ENCODE data around the gene ZNF598.

Gene ZNF598

DNA sequence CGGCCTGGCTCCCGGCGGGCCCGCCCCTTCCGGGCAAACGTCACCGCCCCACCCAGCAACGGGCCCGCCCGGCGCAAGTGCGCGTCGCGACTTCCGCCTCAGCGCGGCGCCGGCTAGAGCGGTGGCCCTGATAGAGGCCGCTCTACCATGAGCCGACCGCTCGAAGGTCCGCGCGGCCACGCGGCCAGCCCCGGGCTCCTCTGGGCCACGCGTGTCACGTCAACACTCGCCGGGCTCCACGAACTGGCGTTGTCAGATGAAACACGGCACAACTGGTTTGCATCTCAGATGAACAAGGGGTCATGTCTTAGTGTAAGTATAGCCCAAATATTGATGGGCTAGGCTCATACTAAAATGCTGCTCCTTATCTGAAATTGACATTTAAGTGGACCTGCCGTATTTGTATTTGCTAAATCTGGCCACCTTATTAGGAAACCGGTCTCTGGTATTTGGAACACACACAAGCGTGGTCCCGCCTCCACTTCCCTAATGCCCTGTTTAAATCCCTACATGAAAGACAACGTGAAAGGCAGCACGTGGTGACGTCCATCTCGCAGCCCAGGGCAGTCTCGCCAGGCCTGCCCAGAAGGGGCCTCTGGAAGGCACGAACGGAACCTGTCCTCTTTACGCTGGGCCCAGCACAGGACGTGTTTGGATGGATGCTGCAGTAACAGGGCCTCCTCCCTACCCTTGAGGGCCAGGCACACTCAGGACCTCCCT, at the start of gene ZNF598:
TSS of gene ZNF598 (minus strand) at position 31 of the 720 bp plus-strand sequence.
- DNase-seq = peak in 1 of 2 experiments; percentile 83

GRCh38 chr16:2058872-2059271, 49.3 kb upstream of the ZNF598 start:
- no peak for DNase-seq

- no peak for DNase-seq
These were observed 48.8 kb upstream of the ZNF598 start for GRCh38 chr16:2058420-2058819.

DNA sequence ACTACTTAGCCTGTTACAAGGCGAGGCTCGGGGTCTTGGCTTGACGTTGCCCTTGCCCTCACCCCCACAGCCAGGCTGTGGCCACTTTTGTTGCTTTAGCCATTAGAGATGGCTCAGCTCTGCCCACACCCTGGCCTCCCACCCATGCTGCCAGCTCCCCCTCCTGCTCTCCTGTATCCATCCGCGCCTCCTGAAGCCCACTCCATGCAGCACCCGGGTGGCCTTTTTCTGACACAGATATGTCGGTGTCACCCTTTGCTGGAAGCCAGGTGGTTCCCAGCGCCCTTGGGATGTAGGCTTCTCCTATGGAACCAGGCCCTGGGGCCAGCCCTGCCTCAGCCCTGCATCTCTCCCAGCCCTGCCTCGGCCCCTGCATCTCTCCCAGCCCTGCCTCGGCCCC, 47.8 kb upstream of the ZNF598 start:
- DNase-seq = no peak

DNA sequence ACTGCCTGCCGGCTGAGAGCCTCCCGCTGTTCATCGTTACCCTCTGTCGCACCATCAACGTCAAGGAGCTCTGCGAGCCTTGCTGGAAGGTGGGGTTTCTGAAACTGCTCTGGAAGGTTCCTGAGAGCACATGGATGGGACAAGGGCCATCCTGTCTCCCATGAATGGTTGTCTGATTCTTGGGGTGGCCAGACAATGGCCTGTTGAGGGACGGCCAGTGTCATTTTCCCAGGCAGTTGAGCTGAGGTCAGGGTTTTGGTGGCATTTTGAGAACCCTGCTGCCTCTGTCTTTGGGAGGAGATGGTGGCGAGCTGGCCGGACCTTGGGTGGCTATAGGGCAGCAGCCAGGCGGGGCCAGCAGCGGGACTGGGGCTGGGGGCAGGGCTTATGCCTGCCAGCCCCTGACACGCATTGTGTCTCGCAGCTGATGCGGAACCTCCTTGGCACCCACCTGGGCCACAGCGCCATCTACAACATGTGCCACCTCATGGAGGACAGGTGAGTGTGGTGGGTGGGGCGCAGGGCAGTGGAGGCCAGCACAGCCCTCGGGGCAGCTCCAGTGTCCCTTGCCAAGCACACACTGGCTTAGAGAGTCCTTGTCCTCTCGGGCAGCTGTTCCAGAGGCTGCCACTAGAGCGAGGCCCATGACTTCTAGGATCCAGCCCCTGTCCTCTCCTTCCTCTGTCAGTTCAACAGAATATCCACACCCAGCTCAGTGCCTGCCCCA, 47.2 kb upstream of the ZNF598 start:
- DNase-seq = no peak

GRCh38 chr16:2056077-2056476, 46.5 kb upstream of the ZNF598 start:
- no peak for DNase-seq

- DNase-seq = no peak
These were observed 45.1 kb upstream of the ZNF598 start for GRCh38 chr16:2054543-2055245.

DNA sequence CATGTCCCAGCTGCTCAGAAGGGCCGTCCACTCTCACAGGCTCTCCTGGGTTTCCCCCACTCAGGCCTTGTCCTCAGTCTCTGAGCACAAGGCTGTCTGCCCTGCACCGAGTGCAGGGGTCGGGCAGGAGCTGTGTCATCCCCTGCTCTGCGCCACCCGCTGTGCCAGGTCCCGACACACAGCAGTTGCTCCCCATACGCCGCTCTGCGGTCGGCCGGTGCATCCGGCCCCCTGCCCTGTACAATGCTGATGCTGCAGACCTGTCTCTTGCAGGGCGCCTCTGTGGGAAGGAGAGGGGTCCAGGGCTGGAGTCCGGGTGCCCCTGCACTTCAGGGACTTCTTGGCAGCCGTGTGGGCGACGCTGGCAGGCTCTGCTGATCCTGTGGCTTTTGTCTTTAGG, 44.3 kb upstream of the ZNF598 start:
- DNase-seq = no peak

- DNase-seq = no peak
These were observed 43.6 kb upstream of the ZNF598 start for GRCh38 chr16:2053211-2053610.

DNA sequence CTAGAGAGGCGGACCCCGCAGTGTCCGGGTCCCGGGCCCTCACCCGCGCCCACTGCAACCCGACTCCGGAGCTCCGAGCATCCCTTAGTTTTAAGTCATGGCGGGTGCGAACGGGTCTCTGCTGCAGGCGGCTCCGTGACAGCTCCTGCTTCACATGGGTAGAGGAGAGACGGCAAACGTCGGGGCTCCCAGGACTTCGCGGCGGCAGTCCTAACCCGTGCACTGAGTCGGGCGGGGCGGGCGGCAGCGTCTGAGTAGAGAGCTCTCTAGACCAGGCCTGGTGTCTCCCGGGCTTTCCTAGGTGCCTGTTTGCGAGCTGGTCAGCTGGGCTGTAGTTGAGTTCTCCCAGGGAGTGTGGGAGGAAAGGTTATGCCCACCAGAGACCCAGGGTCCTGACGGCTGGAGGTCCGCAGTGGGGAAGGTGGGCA, 38.5 kb upstream of the ZNF598 start:
- no peak for DNase-seq

DNA sequence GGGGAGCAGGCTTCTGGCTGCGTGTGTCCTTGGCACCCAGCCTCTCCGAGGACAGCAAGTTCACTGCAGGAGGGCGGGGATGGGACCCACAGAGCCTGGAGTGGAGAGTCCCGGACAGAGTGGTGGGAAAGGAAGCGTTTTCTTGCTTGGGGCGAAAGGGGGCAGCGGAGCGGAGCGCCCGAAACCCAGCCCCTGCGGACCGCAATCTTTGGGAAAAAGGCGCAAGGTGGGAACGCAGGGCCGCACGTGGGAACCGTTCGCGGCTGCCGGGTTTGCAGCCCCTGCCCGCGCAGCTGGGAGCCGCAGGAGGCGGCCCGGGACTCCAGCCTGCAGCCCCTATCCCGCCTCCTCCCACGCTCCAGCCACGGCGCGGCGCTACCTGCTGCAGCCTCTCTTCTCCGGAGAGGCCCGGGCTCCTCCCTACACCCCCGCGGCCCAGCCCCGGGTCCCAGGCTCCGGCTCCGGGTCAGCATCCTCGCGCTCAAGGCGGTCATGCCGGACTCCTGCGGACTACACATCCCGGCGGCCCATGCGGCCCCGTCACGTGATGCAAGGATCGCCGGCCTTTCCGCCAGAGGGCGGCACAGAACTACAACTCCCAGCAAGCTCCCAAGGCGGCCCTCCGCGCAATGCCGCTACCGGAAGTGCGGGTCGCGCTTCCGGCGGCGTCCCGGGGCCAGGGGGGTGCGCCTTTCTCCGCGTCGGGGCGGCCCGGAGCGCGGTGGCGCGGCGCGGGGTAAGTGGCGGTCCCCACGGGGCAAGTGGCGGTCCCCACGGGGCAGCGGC, 37.9 kb upstream of the ZNF598 start, which contains the start of the genes NTHL1 and TSC2:
TSS of gene NTHL1 (minus strand) at position 505 of the 786 bp plus-strand sequence. CDS start at position 494, 11 bp downstream.
TSS of gene TSC2 (plus strand) at position 656 of the 786 bp plus-strand sequence. CDS start 631 bp downstream, outside the sequence.
- peak; percentile 88 to 95 for DNase-seq

DNA sequence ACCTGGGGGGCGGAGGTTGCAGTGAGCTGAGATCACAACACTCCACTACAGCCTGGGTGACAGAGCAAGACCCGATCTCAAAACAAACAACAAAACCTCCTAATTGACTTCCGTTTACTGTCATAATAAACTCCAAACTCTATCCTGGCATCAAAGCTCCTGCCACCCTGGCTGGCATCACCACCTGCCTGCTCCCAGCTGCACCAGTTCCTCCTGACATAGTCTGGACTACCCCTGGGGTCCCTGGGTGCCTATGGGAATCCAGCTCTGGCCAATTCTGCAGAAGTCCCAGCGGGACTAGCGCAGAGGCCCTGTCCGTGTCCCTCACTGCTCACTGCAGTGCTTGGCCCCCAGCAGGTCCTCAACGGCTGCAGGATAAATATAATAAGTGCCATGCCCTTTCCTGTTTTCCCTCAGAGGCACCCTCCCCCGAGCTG, 37.3 kb upstream of the ZNF598 start:
- DNase-seq = peak in 1 of 2 experiments; percentile 51

GRCh38 chr16:2045965-2046892, 36.6 kb upstream of the ZNF598 start:
- DNase-seq = no peak

DNA sequence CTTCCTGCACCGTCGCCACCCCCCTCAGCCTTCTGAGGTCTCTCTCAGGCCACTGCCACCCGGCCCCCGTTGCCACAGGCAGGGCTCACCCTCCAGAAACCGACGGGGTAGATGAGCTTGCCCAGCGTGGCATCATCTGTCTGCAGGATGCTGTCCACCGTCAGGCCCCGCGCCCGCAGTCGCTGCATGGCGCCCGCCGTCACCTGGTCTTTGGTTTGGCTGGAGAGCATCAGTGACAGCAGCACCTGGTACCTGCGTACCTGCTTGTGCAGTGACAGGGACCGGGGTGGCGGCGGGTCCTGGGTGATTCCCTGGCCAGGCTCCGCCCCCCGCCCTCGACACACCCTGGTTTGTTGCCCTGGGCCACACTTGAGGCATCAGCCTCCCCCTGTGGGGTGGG, 34.9 kb upstream of the ZNF598 start:
- DNase-seq = no peak

GRCh38 chr16:2043667-2044451, 34.2 kb upstream of the ZNF598 start:
- DNase-seq = peak; percentile 81 to 85

GRCh38 chr16:2042986-2043666, 33.5 kb upstream of the ZNF598 start:
- no peak for DNase-seq

DNA sequence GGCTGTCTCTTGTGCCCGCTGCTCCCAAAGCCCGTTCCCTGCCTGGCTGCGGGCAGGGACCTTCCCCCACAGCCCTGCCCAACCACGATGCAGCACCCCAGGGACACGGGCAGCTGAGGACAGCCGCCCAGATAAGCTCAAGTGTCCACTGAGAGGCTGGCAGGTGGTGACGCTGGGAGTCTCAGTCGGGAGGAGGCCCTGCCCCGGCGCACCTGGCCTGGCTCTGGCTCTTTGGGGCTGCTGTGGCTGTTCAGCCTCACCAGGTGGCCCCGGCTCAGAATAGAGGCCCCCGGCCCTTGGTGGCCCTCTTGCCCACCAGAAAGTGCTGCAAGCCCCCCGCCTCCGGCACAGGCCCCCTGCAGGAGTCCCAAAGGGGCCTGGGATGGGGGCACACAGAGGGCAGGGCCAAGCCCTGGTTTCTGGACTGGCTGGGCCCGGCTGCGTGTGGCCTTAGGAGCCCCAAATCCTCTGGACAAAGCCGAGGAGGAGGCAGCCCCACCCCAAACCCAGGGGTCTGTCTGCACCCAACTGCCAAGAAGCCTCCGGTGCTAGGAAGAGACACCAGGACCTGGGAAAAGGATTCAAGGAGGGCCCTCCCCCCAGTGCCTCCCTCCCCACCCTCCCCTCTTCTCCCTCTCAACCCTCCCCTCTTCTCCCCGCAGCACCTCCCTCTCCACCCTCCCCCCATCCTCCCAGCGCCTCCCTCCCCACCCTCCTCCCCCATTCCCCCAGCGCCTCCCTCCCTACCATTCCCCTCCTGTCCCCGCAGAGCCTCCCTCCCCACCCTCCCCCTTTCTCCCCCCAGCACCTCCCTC, 32.8 kb upstream of the ZNF598 start:
- DNase-seq = peak; percentile 84 to 93

DNA sequence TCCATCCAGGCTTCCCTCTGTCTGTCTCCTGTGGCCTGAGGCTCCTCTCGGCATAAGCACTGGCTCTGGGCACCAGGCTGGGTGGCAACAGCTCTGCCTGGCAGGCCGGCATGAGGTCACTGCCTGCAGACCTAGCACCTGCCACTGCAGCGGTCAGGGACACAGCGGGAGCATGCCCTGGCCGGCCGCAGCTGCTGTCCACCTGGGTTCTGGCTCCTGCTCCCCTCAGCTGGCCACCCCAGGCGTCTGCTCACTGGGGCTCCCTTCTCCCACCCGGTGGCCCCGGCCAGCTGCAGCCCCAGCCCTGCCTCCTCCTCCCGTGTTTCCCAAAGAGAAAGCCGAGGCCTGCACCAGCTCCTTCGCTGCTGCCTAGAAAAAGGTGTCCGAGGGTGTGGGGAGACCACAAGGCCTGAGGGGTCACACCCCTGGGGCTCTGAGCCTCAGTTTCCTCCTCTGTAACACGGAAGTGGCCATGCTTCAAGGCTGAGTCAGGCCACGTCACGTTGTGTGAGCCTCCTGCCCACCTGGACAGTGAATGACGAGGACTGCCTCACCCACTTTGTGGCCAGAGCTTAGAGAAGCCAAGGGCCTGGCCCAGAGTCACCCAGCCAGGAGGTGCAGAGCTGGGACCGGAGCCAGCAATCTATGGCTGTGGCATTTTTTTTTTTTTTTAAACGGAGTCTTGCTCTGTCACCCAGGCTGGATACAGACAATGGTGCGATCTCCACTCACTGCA, 31.3 kb upstream of the ZNF598 start:
- peak; percentile 69 to 83 for DNase-seq
